ENCODE measurements around the gene RFX3.

- TF ChIP-seq CTCF (IDR thresholded peaks at IDR 0.05) (no peak), POLR2A (IDR thresholded peaks at IDR 0.05) (no peak)
Observed at GRCh38 chr9:3567988-3568387, 42.2 kb upstream of the RFX3 start.

All from esophagus squamous epithelium (tissue), 4 donors.